HG03460 (cell line): ENCODE measurements around the gene IL4R.
A peak's percentile ranks its signal among the peaks of the same experiment; 100 is the strongest.
"Not testable (repeated sequence)": the region's sequence is repeated elsewhere in the genome, so short reads cannot be mapped to it uniquely, and the experiment has no call there.

ENCODE experiments used
- ATAC-seq: cut with Tn5 transposase; IDR thresholded peaks from one replicate; pipeline ENCODE4 v1.9.1; 2021; ENCODE audit not compliant: unreplicated experiment

The IL4R gene

DNA sequence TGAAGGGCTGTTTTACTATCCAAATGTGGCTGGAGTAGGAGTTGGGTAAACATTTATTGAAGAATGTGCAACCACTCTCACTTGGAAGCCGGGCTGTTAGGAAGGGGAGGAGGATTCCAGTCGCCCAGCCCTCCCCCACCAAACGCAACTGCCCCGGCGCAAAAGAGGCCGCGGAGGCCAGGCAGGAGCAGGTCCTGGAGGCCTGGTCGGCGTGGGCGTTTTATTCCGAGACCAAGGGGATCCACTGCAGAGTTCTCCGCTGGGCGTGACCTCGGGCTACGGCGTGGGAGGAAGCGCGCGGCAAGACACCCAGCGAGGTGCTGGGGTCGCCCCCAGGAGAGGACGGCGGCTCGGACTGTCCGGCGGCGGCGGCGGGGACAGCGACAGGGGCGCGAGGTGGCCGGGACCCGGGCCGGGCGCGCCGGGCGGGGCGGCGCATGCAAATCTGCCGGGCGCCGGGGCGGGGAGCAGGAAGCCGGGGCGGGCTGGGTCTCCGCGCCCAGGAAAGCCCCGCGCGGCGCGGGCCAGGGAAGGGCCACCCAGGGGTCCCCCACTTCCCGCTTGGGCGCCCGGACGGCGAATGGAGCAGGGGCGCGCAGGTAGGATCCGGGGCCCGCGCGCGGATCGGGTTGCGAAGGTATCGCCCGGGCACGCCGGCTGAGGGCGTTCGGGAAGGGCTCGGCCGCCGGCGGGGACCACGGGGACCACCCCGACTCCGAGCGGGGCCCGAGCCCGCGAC lies at the start of gene IL4R:
Gene IL4R, plus strand, starts transcription at position 553 of the 739 bp plus-strand sequence. CDS start 26,230 bp downstream, outside the sequence.
- no peak for ATAC-seq

DNA sequence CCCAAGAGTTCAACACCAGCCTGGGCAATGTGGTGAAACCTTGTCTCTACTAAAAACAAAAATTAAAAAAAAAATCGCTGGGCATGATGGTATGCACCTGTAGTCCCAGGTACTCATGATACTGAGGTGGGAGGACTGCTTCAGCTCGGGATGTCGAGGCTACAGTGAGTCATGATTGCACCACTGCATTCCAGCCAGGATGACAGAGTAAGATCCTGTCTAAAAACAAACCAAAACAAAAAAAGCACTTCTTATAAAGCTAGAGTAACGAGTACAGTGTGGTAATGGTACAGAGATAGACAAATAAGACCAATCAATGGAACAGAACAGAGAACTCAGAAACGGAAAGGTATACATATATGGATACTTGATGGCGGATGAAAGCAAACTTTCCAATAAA lies 49.6 kb upstream of the IL4R start:
- no peak for ATAC-seq

DNA sequence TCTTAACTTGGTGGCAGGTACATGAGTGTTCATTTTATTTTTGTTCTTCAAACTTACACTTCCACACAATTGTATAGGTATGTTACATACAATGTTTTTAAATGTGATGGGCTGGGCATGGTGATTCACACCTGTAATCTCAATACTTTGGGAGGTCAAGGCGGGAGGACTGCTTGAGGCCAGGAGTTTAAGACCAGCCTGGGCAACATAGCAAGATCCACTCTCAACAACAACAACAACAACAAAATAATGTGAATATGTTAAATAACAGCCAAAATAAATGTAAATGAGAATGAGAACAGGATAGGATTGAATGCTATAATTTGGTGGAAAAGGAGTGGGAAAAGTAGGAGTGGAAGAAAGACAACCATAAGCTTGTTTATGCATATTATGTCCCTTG lies 47.8 kb upstream of the IL4R start:
- no peak for ATAC-seq

DNA sequence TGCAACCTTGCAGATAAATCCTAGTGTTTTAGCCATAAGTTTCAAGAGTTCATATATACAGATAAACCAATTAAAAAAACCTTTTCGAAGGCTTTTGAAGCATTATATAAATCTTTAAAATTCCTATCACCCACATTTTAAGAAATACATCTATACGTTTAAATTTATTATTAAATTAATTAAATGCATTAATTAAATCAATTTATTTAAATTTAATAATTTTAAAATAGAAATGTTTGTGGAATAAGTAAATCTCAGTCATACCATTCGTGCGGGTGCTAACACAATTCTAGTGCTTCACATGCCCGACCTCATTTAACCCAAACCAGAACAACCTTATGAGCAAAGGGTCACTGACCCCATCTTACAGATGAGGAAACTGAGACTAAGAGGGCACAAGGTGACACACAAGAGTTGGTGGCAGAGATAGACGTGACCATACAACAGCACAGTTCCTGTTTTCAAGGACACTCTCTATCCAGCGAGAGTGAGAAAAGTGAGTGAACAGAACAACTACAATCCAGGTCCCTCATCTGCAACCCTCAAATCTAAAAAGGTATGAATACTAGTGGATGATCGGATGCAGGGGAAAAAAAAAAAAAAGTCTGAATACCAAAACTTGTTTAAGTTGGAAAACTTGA lies 46.6 kb upstream of the IL4R start:
- ATAC-seq, result no peak

DNA sequence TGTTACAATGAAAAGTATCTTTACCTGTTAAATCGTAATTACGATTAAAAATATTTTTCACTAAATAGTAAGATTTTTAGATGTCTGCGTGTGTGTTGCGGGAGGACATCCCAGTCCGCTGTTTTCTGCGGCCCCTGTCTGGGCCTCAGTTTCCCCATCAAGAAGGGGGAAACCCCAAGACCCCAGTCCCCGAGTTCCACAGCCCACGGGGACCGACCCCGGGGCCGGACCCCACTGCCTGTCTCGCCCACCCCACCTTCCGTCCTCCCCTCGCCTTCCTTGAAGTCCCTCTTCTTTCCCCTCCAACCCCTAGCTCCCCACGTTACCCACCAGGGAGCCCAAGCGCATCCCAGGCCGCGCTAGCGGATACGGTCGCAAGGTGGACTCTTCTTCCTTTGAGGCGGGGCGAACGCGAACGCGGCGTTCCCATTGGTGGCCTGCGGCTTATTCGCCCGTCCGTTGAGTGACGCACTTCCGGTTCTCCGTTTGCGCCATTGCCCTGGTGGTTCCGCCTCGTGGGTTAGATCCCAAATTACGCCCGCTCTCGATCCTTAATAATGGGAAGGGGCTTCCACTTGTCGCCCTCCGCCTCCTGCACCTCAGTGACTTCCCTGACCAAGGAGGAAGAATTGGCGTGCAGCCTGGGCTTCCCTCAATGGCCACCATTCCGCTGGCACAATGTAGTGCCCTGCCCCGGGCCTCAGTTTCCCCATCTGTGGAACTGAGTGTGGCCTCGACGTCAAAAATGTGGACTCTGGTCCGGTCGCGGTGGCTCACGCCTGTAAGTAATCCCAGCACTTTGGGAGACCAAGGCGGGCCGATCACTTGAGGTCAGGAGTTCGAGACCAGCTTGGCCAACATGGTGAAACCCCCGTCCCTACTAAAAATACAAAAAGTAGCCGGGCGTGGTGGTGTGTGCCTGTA lies 45.1 kb upstream of the IL4R start, which contains the start of gene NSMCE1:
Gene NSMCE1, minus strand, starts transcription at position 397 of the 924 bp plus-strand sequence. CDS start 11,202 bp downstream, outside the sequence.
- peak; percentile 92 for ATAC-seq

DNA sequence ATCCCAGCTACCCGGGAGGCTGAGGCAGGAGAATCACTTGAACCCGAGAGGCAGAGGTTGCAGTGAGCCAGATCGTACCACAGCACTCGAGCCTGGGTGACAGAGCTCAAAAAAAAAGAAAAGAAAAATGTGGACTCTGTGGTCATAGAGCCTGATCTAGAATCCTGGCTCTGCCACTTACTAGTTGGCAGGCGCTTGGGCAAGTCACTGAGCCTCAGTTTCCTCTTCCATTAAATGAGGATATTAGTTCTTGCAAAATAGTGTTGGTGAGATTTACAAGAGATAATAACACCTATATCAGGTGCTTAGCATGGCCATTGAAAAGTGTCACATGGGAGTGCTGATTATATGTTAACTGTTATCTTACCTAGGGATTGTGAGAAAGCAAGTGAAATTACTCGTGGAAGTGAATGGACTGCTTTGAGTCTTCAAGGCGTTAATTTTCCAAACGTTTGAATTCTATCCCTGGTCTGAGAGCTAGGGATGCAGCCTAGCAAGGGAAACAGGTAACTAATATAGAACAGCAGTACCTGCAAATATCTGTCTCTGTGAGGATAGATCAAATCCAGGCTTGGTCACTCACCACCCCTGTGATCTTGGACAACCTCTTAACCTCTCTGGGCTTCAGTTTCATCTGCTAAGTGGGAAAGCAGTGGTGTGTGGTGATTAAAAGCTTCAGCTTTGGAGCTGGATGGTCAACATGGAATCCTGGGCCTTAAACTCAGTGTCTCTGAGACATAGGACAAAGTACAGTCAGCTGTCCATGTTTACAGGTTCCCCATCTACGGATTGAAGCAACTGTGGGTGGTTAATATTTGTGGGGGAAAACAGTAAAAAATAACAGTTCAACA lies 44.2 kb upstream of the IL4R start:
- ATAC-seq, result no peak

DNA sequence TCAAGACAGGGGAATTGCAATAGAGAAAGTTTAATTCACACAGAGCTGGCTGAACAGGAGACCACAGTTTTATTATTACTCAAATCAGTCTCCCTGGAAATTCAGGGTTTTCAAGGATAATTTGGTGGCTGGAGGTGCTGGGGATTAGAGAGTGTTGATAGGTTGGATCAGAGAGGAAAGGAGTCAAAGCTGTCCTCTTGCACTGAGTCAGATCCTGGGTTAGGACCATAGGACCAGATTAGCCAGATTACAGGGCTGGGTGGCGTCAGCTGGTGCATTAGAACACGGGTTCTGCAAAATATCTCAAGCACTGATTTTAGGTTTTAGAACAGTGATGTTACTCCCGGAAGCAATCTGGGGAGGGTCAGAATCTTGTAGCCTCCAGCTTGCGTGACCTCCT lies 43.4 kb upstream of the IL4R start:
- no peak for ATAC-seq

DNA sequence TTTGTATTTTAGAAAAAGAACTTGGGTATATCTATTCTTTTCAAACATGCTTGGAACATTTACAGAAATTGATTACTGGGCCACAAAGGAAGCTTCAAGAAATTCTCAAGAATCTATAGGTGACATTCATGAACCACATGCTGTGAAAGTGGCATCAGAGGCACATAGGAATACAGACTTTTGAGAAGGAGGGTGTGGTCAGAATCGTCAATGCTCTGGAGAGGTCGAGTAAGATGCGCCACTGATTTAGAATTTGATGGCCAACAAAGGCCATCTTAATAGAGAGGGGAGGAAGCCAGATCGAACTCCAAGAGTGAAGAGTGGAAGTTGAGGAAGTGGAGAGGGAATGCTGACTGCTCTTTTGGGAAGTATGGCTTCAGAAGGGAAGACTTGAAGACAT lies 41.7 kb upstream of the IL4R start:
- ATAC-seq, result no peak

DNA sequence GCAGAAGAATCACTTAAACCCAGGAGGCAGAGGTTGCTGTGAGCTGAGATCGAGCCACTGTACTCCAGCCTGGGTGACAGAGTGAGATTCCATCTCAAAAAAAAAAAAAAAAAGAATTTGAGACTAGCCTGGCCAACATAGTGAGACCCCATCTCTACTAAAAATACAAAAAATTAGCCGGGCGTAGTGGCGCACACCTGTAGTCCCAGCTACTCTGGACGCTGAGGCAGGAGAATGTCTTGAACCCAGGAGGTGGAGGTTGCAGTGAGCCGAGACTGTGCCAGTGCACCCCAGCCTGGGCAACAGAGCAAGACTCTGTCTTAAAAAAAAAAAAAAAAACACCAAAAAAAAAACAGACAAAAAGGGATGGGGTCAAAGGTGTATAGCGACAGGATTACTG lies 41.1 kb upstream of the IL4R start:
- ATAC-seq, result not testable (repeated sequence)

DNA sequence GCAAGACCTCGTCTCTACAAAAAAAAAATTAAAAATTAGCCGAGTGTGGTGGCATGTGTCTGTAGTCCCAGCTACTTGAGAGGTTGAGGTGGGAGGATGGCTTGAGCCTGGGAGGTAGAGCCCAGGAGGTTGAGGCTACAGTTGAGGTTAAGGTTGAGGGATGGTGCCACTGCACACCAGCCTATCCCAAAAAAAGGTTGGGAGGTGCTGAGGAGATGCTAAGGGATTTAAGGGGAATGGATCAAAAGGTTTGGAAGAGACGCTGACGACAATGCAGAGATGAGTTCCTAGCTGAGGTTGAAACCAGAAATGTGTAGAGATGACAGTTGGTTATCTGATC lies 40.5 kb upstream of the IL4R start:
- no peak for ATAC-seq

DNA sequence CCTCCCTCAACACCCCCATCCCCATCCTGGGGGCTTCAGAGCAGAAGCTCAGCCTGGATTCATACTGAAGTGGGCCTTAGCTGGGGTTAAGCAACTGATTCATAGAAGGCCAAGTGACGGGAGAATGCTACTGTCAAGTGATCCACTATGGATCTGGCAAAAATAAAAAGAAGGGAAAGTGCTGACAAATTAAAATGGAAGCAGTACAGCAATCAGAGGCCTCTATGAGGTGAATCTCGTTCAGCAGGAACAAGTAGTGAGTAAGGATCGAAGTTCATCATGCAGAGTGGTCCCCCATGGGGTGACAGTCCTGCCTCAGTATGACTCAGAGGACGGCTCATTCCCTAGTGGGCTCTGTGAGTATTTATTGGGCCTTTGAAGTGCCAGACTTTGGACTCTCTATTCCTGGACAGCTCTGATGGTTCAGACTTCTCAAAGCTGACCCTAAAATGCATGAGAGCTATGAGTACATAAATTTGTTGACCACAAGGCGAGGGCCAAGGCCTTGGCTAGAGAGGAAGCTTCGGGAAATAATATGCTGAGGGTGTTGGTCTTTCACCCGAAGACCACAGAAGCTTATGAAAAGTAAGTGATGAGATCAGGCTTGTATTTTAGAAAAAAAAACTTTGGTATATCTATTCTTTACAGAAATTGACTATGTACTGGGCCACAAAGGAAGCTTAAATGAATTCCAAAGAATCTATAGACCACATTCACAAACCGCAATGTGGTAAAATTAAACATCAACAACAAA lies 39.9 kb upstream of the IL4R start:
- ATAC-seq, result no peak

DNA sequence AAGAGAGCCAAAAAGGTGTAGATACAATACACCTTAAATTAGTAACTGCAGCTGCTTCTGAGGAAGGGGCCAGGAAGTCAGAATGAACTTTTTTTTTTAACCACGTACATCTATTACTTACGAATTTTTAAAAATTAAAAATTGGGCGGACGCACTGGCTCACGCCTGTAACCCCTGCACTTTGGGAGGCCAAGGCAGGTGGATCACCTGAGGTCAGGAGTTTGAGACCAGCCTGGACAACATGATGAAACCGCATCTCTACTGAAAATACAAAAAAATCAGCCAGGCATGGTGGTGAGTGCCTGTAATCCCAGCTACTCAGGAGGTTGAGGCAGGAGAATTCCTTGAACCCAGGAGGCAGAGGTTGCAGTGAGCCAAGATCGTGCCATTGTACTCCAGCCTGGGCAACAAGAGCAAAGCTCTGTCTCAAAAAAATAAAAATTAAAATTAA lies 39.3 kb upstream of the IL4R start:
- not testable (repeated sequence) for ATAC-seq

DNA sequence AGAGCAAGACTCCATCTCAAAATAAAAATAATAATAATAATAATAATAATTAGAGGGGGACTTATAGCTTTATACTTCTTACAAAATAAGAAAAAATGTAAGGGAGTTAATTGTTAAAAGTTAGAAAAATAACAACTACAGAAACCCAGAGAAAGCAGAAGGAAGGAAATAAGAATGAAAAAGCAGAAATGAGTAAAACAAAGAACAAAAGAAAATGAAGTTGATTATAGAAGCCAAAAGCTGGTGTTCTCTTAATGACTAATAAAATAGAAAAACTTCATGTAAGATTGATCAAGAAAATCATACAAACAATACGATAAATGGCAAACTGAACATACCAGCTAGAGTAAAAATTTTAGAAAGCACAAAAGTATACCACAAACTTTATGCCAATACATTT lies 38.4 kb upstream of the IL4R start:
- no peak for ATAC-seq

DNA sequence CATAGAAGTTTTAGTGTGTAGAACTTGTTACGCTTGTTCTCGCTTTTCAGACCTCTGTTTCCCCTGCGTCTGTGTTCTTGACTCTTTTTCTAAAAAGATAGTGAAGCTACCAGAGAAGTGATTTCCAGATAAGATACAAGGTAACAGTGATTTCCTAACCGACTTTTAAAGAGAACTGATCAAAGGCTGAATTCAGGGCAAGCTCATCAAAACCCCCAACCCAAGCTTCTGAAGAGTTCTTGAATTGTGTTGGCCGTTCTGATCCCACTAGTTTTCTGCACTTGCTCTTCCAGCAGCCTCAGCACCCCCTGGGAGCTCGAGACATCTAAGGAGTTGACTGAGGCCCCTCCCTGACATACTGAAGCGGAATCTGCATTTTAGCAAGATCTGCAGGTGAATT lies 32.5 kb upstream of the IL4R start:
- ATAC-seq, result no peak

DNA sequence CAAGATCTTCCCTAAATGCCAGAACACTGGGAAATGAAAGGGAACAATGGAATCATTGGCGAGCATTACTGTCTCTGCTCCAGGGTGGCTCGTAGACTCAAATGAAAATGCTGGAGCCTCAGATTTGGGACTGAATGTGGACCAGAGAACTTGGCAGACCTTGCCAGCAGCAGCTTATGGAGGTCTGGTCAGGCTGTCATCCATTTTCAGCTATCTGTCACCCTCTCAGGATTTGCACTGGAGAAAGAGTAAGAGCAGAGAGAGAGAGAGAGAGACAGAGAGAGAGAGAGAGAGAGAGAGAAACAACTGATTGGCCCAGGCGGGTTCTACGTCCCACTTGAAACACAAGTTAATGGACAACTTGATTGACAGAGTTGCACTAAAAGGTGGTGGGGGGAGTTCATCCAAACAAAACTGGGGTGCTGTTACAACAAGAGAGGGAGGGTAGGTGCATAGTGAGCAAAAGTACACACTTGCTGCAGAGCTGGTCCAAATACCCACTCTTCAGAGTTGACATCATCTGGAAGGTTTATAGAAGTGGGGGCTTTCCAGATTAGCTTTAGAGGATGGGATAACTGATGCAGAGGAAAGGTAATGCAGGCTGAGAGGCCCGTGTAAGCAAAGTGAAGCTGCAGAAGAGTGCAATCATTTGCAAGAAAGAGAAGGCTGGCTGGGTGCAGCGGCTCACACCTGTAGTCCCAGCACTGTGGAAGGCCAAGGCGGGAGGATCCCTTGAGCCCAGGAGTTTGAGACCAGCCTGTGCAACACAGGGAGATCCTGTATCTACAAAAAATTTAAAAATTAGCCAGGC lies 28.7 kb upstream of the IL4R start:
- ATAC-seq, result no peak

DNA sequence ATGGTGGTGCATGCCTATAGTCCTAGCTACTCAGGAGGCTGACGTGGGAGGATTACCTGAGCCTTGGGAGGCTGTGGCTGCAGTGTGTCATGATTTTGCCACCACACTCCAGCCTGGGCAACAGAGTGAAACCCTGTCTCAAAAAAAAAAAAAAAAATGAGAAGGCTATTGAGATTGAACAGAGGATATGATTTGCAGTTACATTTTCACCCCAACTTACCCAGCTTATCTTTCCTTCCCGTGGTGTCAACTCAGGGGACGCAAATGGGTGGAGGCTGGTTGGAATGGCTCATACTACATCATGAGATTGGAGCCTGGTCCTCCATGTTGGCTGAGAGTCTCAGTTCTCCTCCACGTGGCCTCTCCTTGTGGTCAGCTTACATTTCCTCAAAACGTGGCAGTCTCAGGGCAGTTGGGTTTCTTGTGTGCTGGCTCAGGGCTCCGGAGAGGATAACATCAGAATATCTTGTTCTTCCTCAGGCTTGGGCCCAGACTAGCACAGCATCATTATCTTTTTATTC lies 28.0 kb upstream of the IL4R start:
- ATAC-seq, result no peak

DNA sequence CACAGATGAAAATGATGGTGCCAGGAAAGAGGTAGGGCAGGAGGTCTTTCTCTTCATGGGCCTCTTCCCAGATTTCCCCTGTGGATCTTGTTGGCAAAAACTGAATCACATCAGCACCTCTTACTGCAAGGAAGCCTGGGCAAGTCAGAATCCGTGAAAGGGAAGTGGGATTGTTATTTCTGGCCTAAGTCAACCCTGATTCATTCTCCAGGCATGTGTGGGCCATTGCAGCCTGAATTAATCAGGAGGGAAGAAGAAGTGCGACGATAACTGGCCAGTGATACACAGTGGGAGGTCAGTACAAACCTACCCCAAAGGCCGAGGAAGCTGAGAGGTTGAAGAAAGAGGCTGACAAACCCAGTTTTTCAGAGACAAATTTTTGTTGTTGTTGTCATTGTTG lies 27.3 kb upstream of the IL4R start:
- no peak for ATAC-seq

DNA sequence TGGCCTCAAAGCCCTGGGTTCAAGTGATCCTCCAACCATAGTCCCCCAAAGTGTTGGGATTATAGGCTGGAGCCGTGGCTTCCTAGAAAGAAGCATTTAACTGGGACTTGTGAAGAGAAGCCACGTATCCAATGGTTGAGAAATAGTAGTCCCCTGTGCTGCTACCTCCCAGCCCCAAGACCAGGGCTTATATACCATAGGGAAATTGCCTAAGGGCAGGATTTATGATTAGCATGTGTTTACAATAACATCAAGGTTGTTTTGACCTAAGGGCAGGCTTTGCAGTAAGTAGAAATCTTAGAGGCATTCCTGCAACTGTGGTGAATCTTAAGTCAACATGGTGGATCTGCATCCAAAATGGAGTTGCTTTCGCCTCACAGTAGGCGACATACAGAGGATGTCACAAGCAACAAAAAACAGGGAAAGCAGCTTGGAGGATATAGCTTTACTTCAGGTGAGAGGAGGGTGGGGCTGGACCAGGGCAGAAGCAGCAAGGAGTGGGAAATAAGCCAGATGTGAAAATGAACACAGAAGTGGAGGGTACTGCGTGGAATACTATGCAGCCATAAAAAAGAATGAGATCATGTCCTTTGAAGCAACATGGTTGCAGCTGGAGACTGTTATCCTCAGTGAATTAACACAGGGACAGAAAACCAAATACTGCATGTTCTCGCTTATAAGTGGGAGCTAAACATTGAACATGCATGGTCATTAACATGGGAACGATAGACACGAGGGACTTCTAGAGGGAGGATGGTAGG lies 26.5 kb upstream of the IL4R start:
- no peak for ATAC-seq
